ENCODE data around the gene SMC2. TPM values are rescaled to one million over a fixed set of nuclear protein-coding genes. Genes with fewer than 3 reads are reported as not detected.

SMC2 gene
- total RNA-seq, 1 donor from 2014 or later: 10.4 TPM

- ATAC-seq: peak in 1 of 2 donors; percentile 57
Measured at GRCh38 chr9:104177003-104177611, 83.0 kb downstream of the SMC2 start.

GRCh38 chr9:104177676-104178075 is 83.6 kb downstream of the SMC2 start:
- Histone ChIP-seq H3K27ac (no peak overlapping the region), H3K27me3 (ENCODE audit: low read depth) (no peaks in the 10 kb centered on the region), H3K36me3 (no peaks in the 10 kb centered on the region), H3K4me1 (no peaks in the 10 kb centered on the region), H3K9me3 (no peaks in the 10 kb centered on the region), H3K4me3 (no peak overlapping the region)
- intact Hi-C loops (cut with DNase I): no loop called here
- DNase-seq (no peak), ATAC-seq (no peak)
- TF ChIP-seq, protein P1, sequence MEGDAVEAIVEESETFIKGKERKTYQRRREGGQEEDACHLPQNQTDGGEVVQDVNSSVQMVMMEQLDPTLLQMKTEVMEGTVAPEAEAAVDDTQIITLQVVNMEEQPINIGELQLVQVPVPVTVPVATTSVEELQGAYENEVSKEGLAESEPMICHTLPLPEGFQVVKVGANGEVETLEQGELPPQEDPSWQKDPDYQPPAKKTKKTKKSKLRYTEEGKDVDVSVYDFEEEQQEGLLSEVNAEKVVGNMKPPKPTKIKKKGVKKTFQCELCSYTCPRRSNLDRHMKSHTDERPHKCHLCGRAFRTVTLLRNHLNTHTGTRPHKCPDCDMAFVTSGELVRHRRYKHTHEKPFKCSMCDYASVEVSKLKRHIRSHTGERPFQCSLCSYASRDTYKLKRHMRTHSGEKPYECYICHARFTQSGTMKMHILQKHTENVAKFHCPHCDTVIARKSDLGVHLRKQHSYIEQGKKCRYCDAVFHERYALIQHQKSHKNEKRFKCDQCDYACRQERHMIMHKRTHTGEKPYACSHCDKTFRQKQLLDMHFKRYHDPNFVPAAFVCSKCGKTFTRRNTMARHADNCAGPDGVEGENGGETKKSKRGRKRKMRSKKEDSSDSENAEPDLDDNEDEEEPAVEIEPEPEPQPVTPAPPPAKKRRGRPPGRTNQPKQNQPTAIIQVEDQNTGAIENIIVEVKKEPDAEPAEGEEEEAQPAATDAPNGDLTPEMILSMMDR (IDR thresholded peaks at IDR 0.05): no peak

More at GRCh38 chr9:104177003-104177611, 83.0 kb downstream of the SMC2 start:
- Histone ChIP-seq H3K4me3 (no peak overlapping the region), H3K27me3 (ENCODE audit: low read depth) (no peaks in the 10 kb centered on the region), H3K36me3 (no peaks in the 10 kb centered on the region), H3K4me1 (no peaks in the 10 kb centered on the region), H3K9me3 (no peaks in the 10 kb centered on the region), H3K27ac (no peak overlapping the region)
- intact Hi-C loops (cut with DNase I): no loop called here
- no peak for DNase-seq
- TF ChIP-seq, protein P1 (IDR thresholded peaks at IDR 0.05): peak; percentile 46
